IMR-90 (cell line): ENCODE data around the gene MSI2.

Source experiments
- CEBPB ChIP-seq: IDR thresholded peaks from 2 replicates; pipeline ENCODE4 v1.6.1; 2012; ENCODE audit warnings: low read depth, low read length, improper control_type of control experiment
- CTCF ChIP-seq: conservative IDR thresholded peaks from 2 replicates; pipeline ENCODE4 v1.5.1; 2012; ENCODE audit warnings: mild to moderate bottlenecking, low read depth, low read length, improper control_type of control experiment
- ELK1 ChIP-seq: fragments of 150-350 bp; IDR thresholded peaks from 2 replicates; pipeline ENCODE4 v1.6.1; 2016; ENCODE audit warnings: low read depth, mild to moderate bottlenecking, low read length, moderate library complexity, borderline replicate concordance
- MAFK ChIP-seq: IDR thresholded peaks from 2 replicates; pipeline ENCODE4 v1.6.1; 2012; ENCODE audit warnings: low read depth, low read length, improper control_type of control experiment
- MXI1 ChIP-seq: IDR thresholded peaks from 2 replicates; pipeline ENCODE4 v1.6.1; 2012; ENCODE audit warnings: low read depth, mild to moderate bottlenecking, low read length, moderate library complexity, borderline replicate concordance
- NFE2L2 ChIP-seq: fragments of 150-350 bp; IDR thresholded peaks from 2 replicates; pipeline ENCODE4 v1.6.1; 2016; ENCODE audit warnings: low read depth, mild to moderate bottlenecking, low read length
- POLR2A ChIP-seq: IDR thresholded peaks from 2 replicates; pipeline ENCODE4 v1.6.1; 2012; ENCODE audit warnings: mild to moderate bottlenecking, low read depth, low read length
- RAD21 ChIP-seq: IDR thresholded peaks from 2 replicates; pipeline ENCODE4 v1.6.1; 2012; ENCODE audit warnings: low read length, improper control_type of control experiment
- USF2 ChIP-seq: fragments of 150-350 bp; IDR thresholded peaks from 2 replicates; pipeline ENCODE4 v1.6.1; 2017; ENCODE audit warnings: mild to moderate bottlenecking, antibody characterized with exemption, low read length, low read depth

- TF ChIP-seq CTCF (no peak), MXI1 (no peak), USF2 (no peak), NFE2L2 (no peak), MAFK (no peak), POLR2A (no peak), ELK1 (no peak), RAD21 (no peak), CEBPB (no peak)
These were observed 215.6 kb downstream of the MSI2 start for GRCh38 chr17:57471868-57472368.
